ENCODE results near the gene VEGFA.

VEGFA gene

GRCh38 chr6:43725643-43726580 lies 44.1 kb upstream of the VEGFA start:
- TF ChIP-seq CTCF (IDR thresholded peaks at IDR 0.05; ENCODE audit: low read depth, low read length), result no peak
- no peak for DNase-seq (ENCODE audit: extremely low read depth, low read depth)

GRCh38 chr6:43727634-43728033 lies 42.4 kb upstream of the VEGFA start:
- DNase-seq (ENCODE audit: extremely low read depth, low read depth), result no peak
- TF ChIP-seq CTCF (IDR thresholded peaks at IDR 0.05; ENCODE audit: low read depth, low read length), result no peak

GRCh38 chr6:43728586-43728985 lies 41.4 kb upstream of the VEGFA start:
- no peak for TF ChIP-seq CTCF (IDR thresholded peaks at IDR 0.05; ENCODE audit: low read depth, low read length)

GRCh38 chr6:43729537-43729936 lies 40.5 kb upstream of the VEGFA start:
- TF ChIP-seq CTCF (IDR thresholded peaks at IDR 0.05; ENCODE audit: low read depth, low read length), result no peak
- DNase-seq (ENCODE audit: extremely low read depth, low read depth), result no peak

More at GRCh38 chr6:43728586-43728985, 41.4 kb upstream of the VEGFA start:
- no peak for DNase-seq (ENCODE audit: extremely low read depth, low read depth)

- TF ChIP-seq CTCF (IDR thresholded peaks at IDR 0.05; ENCODE audit: low read depth, low read length), result no peak
- no peak for DNase-seq (ENCODE audit: extremely low read depth, low read depth)
These were observed 39.4 kb upstream of the VEGFA start for GRCh38 chr6:43730634-43731033.

- no peak for TF ChIP-seq CTCF (IDR thresholded peaks at IDR 0.05; ENCODE audit: low read depth, low read length)
- no peak for DNase-seq (ENCODE audit: extremely low read depth, low read depth)
These were observed 36.3 kb upstream of the VEGFA start for GRCh38 chr6:43733471-43734293.

GRCh38 chr6:43734294-43734665 lies 35.7 kb upstream of the VEGFA start:
- DNase-seq (ENCODE audit: extremely low read depth, low read depth), result no peak
- TF ChIP-seq CTCF (IDR thresholded peaks at IDR 0.05; ENCODE audit: low read depth, low read length), result no peak

Measured in AG09319 (cell line).